Measurements from ENCODE around the gene BMERB1. TPM values are rescaled to one million over a fixed set of nuclear protein-coding genes. Genes with fewer than 3 reads are reported as not detected.

BMERB1 gene
- total and polyA plus RNA-seq, 9 of the 15 experiments (the other 6 are each of a cell fraction or from before 2014, with no cell fraction given): 0.29 to 2.9 (median 0.94) TPM

DNA sequence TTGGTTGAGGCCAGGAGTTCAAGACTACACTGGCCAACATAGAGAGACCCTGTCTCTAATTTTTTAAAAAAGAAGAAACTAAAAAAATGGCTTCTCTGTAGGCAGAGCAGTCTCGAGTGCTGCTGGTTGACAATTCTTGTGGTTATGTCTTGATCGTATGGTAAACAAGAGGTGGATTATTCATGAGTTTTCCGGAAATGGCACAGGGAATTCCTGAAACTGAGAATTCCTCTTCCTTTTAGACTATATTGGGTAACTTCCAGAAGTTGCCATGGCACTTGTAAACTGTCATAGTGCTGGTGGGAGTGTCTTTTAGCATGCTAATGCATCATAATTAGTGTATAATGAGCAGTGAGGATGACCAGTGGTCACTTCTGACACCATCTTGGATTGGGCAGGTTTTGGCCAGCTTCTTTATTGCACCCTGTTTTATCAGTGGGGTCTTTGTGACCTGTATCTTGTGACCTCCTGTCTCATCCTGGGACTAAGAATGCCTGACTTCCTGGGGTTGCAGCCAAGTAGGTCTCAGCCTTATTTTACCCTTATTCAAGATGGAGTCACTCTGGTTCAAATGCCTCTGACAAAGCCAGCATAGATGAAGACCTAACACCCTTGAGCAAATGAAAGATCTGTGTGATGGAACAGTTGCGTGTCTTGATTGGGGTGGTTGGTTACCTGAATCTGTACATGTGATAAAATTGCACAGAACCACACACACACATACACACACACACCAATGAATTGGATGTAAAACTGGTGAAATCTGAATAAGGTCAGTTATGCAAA, 30.2 kb downstream of the BMERB1 start (continued):
- no peak for TF ChIP-seq HMGXB4 (CRISPR knock-in tag; IDR thresholded peaks at IDR 0.05)
- no peak for TF ChIP-seq RBFOX2 (IDR thresholded peaks at IDR 0.05; ENCODE audit: low read depth, low read length)
- TF ChIP-seq HNRNPLL (IDR thresholded peaks at IDR 0.05; ENCODE audit: low read depth, low read length, poor library complexity, severe bottlenecking): no peak
- TF ChIP-seq, protein P1, sequence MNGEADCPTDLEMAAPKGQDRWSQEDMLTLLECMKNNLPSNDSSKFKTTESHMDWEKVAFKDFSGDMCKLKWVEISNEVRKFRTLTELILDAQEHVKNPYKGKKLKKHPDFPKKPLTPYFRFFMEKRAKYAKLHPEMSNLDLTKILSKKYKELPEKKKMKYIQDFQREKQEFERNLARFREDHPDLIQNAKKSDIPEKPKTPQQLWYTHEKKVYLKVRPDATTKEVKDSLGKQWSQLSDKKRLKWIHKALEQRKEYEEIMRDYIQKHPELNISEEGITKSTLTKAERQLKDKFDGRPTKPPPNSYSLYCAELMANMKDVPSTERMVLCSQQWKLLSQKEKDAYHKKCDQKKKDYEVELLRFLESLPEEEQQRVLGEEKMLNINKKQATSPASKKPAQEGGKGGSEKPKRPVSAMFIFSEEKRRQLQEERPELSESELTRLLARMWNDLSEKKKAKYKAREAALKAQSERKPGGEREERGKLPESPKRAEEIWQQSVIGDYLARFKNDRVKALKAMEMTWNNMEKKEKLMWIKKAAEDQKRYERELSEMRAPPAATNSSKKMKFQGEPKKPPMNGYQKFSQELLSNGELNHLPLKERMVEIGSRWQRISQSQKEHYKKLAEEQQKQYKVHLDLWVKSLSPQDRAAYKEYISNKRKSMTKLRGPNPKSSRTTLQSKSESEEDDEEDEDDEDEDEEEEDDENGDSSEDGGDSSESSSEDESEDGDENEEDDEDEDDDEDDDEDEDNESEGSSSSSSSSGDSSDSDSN (IDR thresholded peaks at IDR 0.05; ENCODE audit: borderline replicate concordance in 1 of 2, low read depth in 2 of 2, low read length in 2 of 2): no peak
- no peak for TF ChIP-seq RBM34 (IDR thresholded peaks at IDR 0.05; ENCODE audit: borderline replicate concordance, insufficient read depth, low read length)
- peak; percentile 39; the same call in 1 of the 2 replicates for TF ChIP-seq BACH1 (tag; IDR thresholded peaks at IDR 0.05)
- TF ChIP-seq ARHGAP35 (IDR thresholded peaks at IDR 0.05; ENCODE audit: partially characterized antibody): no peak
- 0 out of 2 replicates have a peak, but pooled peaks have one; percentile 39 for TF ChIP-seq ZNF197 (CRISPR knock-in tag; IDR thresholded peaks at IDR 0.05; ENCODE audit: low read depth)
- TF ChIP-seq ZNF592 (IDR thresholded peaks at IDR 0.05): peak; percentile 81
- TF ChIP-seq ZBED1 (IDR thresholded peaks at IDR 0.05): no peak
- peak; percentile 69; the same call in 1 of the 2 replicates for TF ChIP-seq ZNF175 (CRISPR knock-in tag; IDR thresholded peaks at IDR 0.05; ENCODE audit: low read depth)
- TF ChIP-seq DDX20 (tag; IDR thresholded peaks at IDR 0.05; ENCODE audit: low read depth): peak; percentile 71; the same call in 1 of the 2 replicates
- 0 out of 2 replicates have a peak, but pooled peaks have one; percentile 34 for TF ChIP-seq TAF7 (tag; IDR thresholded peaks at IDR 0.05)
- peak in 1 of 2 experiments; percentile 77; a peak in 2 of 4 replicates for TF ChIP-seq ZNF639 (CRISPR knock-in tag; conservative IDR thresholded peaks at IDR 0.05 in 1 of 2, IDR thresholded peaks at IDR 0.05 in 1 of 2)

Measured in K562 (cell line).